H1 (cell line): ENCODE measurements around the gene HOXB7. TPM values are rescaled to one million over a fixed set of nuclear protein-coding genes. Genes with fewer than 3 reads are reported as not detected.
A peak's percentile ranks its signal among the peaks of the same experiment; 100 is the strongest.

Experiments used
- CTCF ChIA-PET: fragments of 300-600 bp; sonication (Branson Sonifier 250); formaldehyde crosslinking; loops from one replicate; lab custom pipeline; 2021; ENCODE audit not compliant: partially characterized antibody; lab: Charles Lee
- POLR2A ChIA-PET: fragments of 300-600 bp; sonication (Branson Sonifier 250); formaldehyde crosslinking; loops from one replicate; lab custom pipeline; 2021; ENCODE audit warnings: inconsistent platforms; ENCODE audit not compliant: partially characterized antibody; lab: Charles Lee
- DNase-seq, 2 experiments: peaks; one replicate each; pipeline versions ENCODE4 v3.0.0 to v3.0.0-alpha.2; 2010 to 2022; ENCODE audit warnings: low spot score in 2 of 2, low read depth in 1 of 2, mixed read lengths in 1 of 2
- FAIRE-seq: peaks from 2 replicates; lab custom pipeline; 2011; peaks lifted over from hg19 to GRCh38; lab: Jason Lieb, UNC
- H2AFZ ChIP-seq: 2 replicates; pipeline ENCODE4 v1.8.1; 2012; ENCODE audit warnings: low read length, inconsistent platforms
- H2AK5ac ChIP-seq: 2 replicates; pipeline ENCODE4 v1.6.1; 2013; ENCODE audit warnings: low read depth, low read length
- H2BK120ac ChIP-seq: replicated peaks from 2 replicates; pipeline ENCODE3; 2013; ENCODE audit warnings: low read depth, low read length, inconsistent platforms
- H2BK12ac ChIP-seq: 2 replicates; pipeline ENCODE4 v1.6.1; 2013; ENCODE audit warnings: low read depth, low read length
- H2BK15ac ChIP-seq: 2 replicates; pipeline ENCODE4 v1.6.1; 2013; ENCODE audit warnings: low read length
- H2BK20ac ChIP-seq: 2 replicates; pipeline ENCODE4 v1.6.1; 2013; ENCODE audit warnings: low read length
- H2BK5ac ChIP-seq: 2 replicates; pipeline ENCODE4 v1.6.1; 2013; ENCODE audit warnings: low read depth, low read length
- H3K14ac ChIP-seq: 2 replicates; pipeline ENCODE4 v1.6.1; 2013; ENCODE audit warnings: inconsistent platforms; ENCODE audit not compliant: insufficient read length
- H3K18ac ChIP-seq: 2 replicates; pipeline ENCODE4 v1.6.1; 2013; ENCODE audit warnings: low read length; ENCODE audit errors: extremely low read depth
- H3K23ac ChIP-seq: 2 replicates; pipeline ENCODE4 v1.6.1; 2013; ENCODE audit warnings: inconsistent platforms; ENCODE audit not compliant: insufficient read length
- H3K23me2 ChIP-seq: 2 replicates; pipeline ENCODE4 v1.6.1; 2013; ENCODE audit warnings: low read depth, low read length
- H3K27ac ChIP-seq: 2 replicates; pipeline ENCODE4 v1.6.1; 2011; ENCODE audit warnings: low read depth, low read length, inconsistent platforms
- H3K27me3 ChIP-seq, 4 experiments: replicated peaks in 1 of 4; 1 replicate in 1 of 4; 2 replicates in 3 of 4; pipeline versions ENCODE4 v1.6.1 to v1.8.1; 2011 to 2013; ENCODE audit warnings: low read length in 3 of 4, mild to moderate bottlenecking in 3 of 4, inconsistent platforms in 2 of 4, mixed read lengths in 2 of 4, moderate library complexity in 1 of 4; ENCODE audit not compliant: control insufficient read depth in 3 of 4, insufficient read depth in 3 of 4; ENCODE audit errors: extremely low read depth in 1 of 4
- H3K36me3 ChIP-seq, 4 experiments: 2 replicates each; pipeline versions ENCODE4 v1.6.1 to v1.8.1; 2011 to 2013; ENCODE audit warnings: mild to moderate bottlenecking in 4 of 4, low read length in 3 of 4, moderate library complexity in 2 of 4, control low read depth in 1 of 4, inconsistent platforms in 1 of 4; ENCODE audit not compliant: insufficient read depth in 4 of 4, control insufficient read depth in 2 of 4
- H3K4ac ChIP-seq: replicated peaks from 2 replicates; pipeline ENCODE3; 2013; ENCODE audit warnings: low read length, low read depth, mixed read lengths, inconsistent platforms; ENCODE audit not compliant: insufficient read length
- H3K4me1 ChIP-seq, 4 experiments: replicated peaks in 1 of 4; 1 replicate in 1 of 4; 2 replicates in 3 of 4; pipeline versions ENCODE4 v1.6.1 to v1.8.1; 2011 to 2013; ENCODE audit warnings: low read length in 3 of 4, inconsistent platforms in 2 of 4, mixed read lengths in 1 of 4; ENCODE audit not compliant: insufficient read depth in 4 of 4, control insufficient read depth in 3 of 4
- H3K4me2 ChIP-seq, 2 experiments: 2 replicates each; pipeline versions ENCODE4 v1.6.1 to v1.8.1; 2011 to 2013; ENCODE audit warnings: low read depth in 2 of 2, low read length in 2 of 2, control low read depth in 1 of 2, inconsistent platforms in 1 of 2, mild to moderate bottlenecking in 1 of 2; ENCODE audit not compliant: insufficient read depth in 1 of 2
- H3K4me3 ChIP-seq, 4 experiments: fragments of 200-600, 300-600 bp in 1 of 4; sonication (generic), shearing (Covaris generic), sonication (Bioruptor Twin) in 1 of 4; 2 replicates each; pipeline versions ENCODE4 v1.5.1 to v1.8.1; 2011 to 2016; ENCODE audit warnings: low read length in 4 of 4, low read depth in 3 of 4, control low read depth in 2 of 4, inconsistent platforms in 2 of 4, mild to moderate bottlenecking in 2 of 4, mixed read lengths in 1 of 4, moderate library complexity in 1 of 4; ENCODE audit not compliant: insufficient read depth in 2 of 4; ENCODE audit errors: extremely low read depth in 1 of 4
- H3K56ac ChIP-seq: replicated peaks from 2 replicates; pipeline ENCODE3; 2013; ENCODE audit warnings: low read depth, mild to moderate bottlenecking, mixed read lengths, low read length, inconsistent platforms; ENCODE audit not compliant: insufficient read length
- H3K79me1 ChIP-seq: 2 replicates; pipeline ENCODE4 v1.6.1; 2013; ENCODE audit warnings: low read depth, low read length, control low read depth
- H3K79me2 ChIP-seq, 2 experiments: 2 replicates each; pipeline versions ENCODE4 v1.6.1 to v1.8.1; 2012 to 2013; ENCODE audit warnings: low read length in 2 of 2, mild to moderate bottlenecking in 2 of 2, inconsistent platforms in 1 of 2; ENCODE audit not compliant: insufficient read depth in 2 of 2, control insufficient read depth in 1 of 2
- H3K9ac ChIP-seq, 4 experiments: replicated peaks in 1 of 4; 1 replicate in 1 of 4; 2 replicates in 3 of 4; pipeline versions ENCODE4 v1.6.1 to v1.8.1; 2011 to 2013; ENCODE audit warnings: low read depth in 3 of 4, low read length in 3 of 4, control low read depth in 2 of 4, mild to moderate bottlenecking in 2 of 4, moderate library complexity in 2 of 4, inconsistent platforms in 1 of 4; ENCODE audit errors: extremely low read depth in 1 of 4
- H3K9me3 ChIP-seq, 2 experiments: 2 replicates each; pipeline versions ENCODE4 v1.6.1 to v1.8.1; 2012 to 2013; ENCODE audit warnings: mild to moderate bottlenecking in 2 of 2, moderate library complexity in 2 of 2, control low read depth in 1 of 2, inconsistent platforms in 1 of 2, low read depth in 1 of 2, low read length in 1 of 2, mixed read lengths in 1 of 2; ENCODE audit not compliant: insufficient read depth in 2 of 2
- H4K20me1 ChIP-seq, 2 experiments: replicated peaks in 1 of 2; 2 replicates each; pipeline versions ENCODE3 to v1.8.1; 2011 to 2013; ENCODE audit warnings: inconsistent platforms in 2 of 2, low read length in 2 of 2, mild to moderate bottlenecking in 1 of 2; ENCODE audit not compliant: insufficient read depth in 2 of 2, control insufficient read depth in 1 of 2
- H4K5ac ChIP-seq: 2 replicates; pipeline ENCODE4 v1.6.1; 2013; ENCODE audit warnings: low read length, low read depth, mixed read lengths, inconsistent platforms; ENCODE audit not compliant: insufficient read length
- H4K8ac ChIP-seq: 2 replicates; pipeline ENCODE4 v1.8.0; 2013; ENCODE audit warnings: mild to moderate bottlenecking, moderate library complexity, low read length, inconsistent platforms; ENCODE audit not compliant: insufficient read depth; ENCODE audit errors: extremely low read depth
- H4K91ac ChIP-seq: replicated peaks from 2 replicates; pipeline ENCODE3; 2013; ENCODE audit warnings: low read length, mixed read lengths, inconsistent platforms; ENCODE audit not compliant: insufficient read length
- BACH1 ChIP-seq: IDR thresholded peaks from 2 replicates; pipeline ENCODE4 v1.6.1; 2012; ENCODE audit warnings: low read length, improper control_type of control experiment
- CBX5 ChIP-seq: fragments of 300-800, 300-1000 bp; sonication (generic); IDR thresholded peaks from 2 replicates; pipeline ENCODE4 v1.7.1; 2016; ENCODE audit warnings: antibody characterized with exemption, low read length, low read depth
- NANOG ChIP-seq: IDR thresholded peaks from 2 replicates; pipeline ENCODE4 v1.6.1; 2011; ENCODE audit warnings: low read length, low read depth, mild to moderate bottlenecking, inconsistent platforms; ENCODE audit not compliant: insufficient read depth, poor library complexity, severe bottlenecking
- POU5F1 ChIP-seq: IDR thresholded peaks from 2 replicates; pipeline ENCODE4 v1.6.1; 2011; ENCODE audit warnings: low read depth, mild to moderate bottlenecking, low read length, moderate library complexity
- RNF2 ChIP-seq: fragments of 200-900, 300-1000 bp; sonication (generic); IDR thresholded peaks from 2 replicates; pipeline ENCODE4 v1.7.1; 2016; ENCODE audit warnings: borderline replicate concordance, low read depth, mild to moderate bottlenecking, antibody characterized with exemption, low read length; ENCODE audit not compliant: poor library complexity, severe bottlenecking; ENCODE audit errors: missing control alignments
- WGBS, 2 experiments: shearing (Covaris generic) in 1 of 2; methylation state at CpG; one replicate each; pipeline versions ENCODE4 v1.1.6 to v1.1.7; 2013 to 2015; ENCODE audit warnings: low lambda C conversion rate in 2 of 2, mixed read lengths in 2 of 2, inconsistent platforms in 1 of 2, low coverage in 1 of 2, missing lambda C conversion rate in 1 of 2; ENCODE audit not compliant: insufficient replicate concordance in 2 of 2, insufficient coverage in 1 of 2, insufficient read length in 1 of 2; ENCODE audit errors: extremely low coverage in 1 of 2, missing lambda C conversion rate in 1 of 2; 5-methylcytosine and 5-hydroxymethylcytosine counted together
- polyA plus RNA-seq, 7 experiments: library from polyadenylated mRNA; depleted of rRNA in 3 of 7; stranded (reverse) in 5 of 7; unstranded in 2 of 7; fragments of >200 nt in 5 of 7; fragments of 200-250 nt in 2 of 7; gene quantifications; 1 replicate in 5 of 7; 2 replicates in 1 of 7; 4 replicates in 1 of 7; pipeline versions ENCODE4 v1.2.1 to v1.2.3, GENCODE V29; 2011 to 2013; ENCODE audit warnings: missing spikeins in 2 of 7, mixed read lengths in 2 of 7
- total RNA-seq: library from RNA; stranded (reverse); fragmentation: NEBNext Ultra II Directional; extraction: Animal tissue kit (Norgen Biotek cat#: 25700); gene quantifications from 2 replicates; pipeline ENCODE4 v1.2.1, GENCODE V29; 2021

Gene HOXB7
- total and polyA plus RNA-seq, 2 of the 8 experiments (the other 6 are each of a cell fraction or from before 2014, with no cell fraction given), result not detected

DNA sequence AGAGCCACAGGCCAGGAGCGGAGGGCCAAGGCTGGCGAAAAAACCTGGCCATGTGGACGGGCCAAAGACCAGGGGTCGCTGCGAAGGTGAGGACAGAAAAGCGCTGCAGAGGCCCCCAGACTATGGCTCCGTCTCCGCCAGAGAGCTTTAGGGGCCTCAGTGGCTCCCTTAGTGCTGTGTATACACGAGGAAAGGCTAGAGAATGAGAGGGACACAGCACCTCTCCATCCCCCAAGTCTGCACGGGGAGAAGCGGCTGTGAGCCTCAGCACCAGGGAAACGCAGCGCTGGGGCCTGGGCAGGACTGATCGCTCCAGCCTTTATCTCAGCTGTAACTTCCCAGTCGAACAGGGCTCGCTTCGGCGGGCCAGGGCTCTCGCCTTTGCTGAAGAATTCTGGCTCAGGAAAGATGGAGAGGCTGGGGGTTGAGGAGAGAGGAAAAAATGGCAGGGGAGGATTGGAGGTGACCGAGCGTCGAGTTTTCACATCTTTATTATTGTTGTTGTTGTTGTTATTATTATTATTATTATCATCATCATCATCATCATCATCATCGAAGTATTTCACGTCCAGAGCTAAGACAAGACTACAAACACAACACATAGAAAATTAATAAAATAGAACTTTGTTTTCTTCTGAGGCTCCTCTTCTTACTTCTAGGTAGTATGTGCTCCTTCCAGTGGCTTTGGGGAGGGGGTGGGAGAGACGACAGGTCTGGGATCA is 15.4 kb downstream of the HOXB7 start:
- Histone ChIP-seq H3K14ac (no peak overlapping the region), H3K79me2 (no peaks in the 10 kb centered on the region), H3K4ac (no peak overlapping the region), H4K5ac (no peak overlapping the region), H3K9me3 (no peaks in the 10 kb centered on the region; a peak in 1 of 4 replicates), H4K91ac (no peak overlapping the region), H3K18ac (no peak overlapping the region), H3K4me3 (no peak overlapping the region), H2BK20ac (no peak overlapping the region), H3K4me1 (peaks cover 0 to 12% (median 4%) of the 10 kb centered on the region in 4 experiments; a peak in 5 of 7 replicates), H3K27ac (no peak overlapping the region), H3K36me3 (no peaks in the 10 kb centered on the region; a peak in 1 of 8 replicates), H3K9ac (no peak overlapping the region), H4K20me1 (peaks cover 39 to 52% of the 10 kb centered on the region in 2 experiments), H3K4me2 (peak overlapping the region in 1 of 2 experiments; percentile 21; a peak in 1 of 4 replicates), H2AFZ (no peak overlapping the region), H3K79me1 (no peaks in the 10 kb centered on the region), H4K8ac (no peak overlapping the region), H3K23ac (no peak overlapping the region), H2AK5ac (0 out of 2 replicates have a peak overlapping the region, but pooled peaks have one; percentile 19), H3K27me3 (peaks cover 96 to 100% (median 99%) of the 10 kb centered on the region in 4 experiments), H2BK120ac (no peak overlapping the region), H3K56ac (peak overlapping the region; percentile 17), H2BK5ac (no peak overlapping the region), H2BK15ac (no peak overlapping the region), H3K23me2 (no peaks in the 10 kb centered on the region; the same call in 1 of the 2 replicates), H2BK12ac (peak overlapping the region; percentile 27; the same call in 1 of the 2 replicates)
- POLR2A ChIA-PET, result no interaction called here
- WGBS, 2 experiments, result 19% methylated on average over 25 of the region's 25 CpGs; no CpG with 5 or more reads in 1 of the 2 experiments
- DNase-seq (no peak), FAIRE-seq (no peak)
- TF ChIP-seq RNF2, result peak; percentile 56
- no peak for TF ChIP-seq CBX5
- TF ChIP-seq NANOG, result no peak
- no peak for TF ChIP-seq BACH1
- no peak for TF ChIP-seq POU5F1
- CTCF ChIA-PET, result interaction anchor here (0.6 to 7.0 kb wide), 12 partner anchors 17 to 748 kb away, joined by 3 to 53 read pairs (median 5); no protein-coding TSS in a partner anchor
